Measurements from ENCODE around the gene AIPL1.

AIPL1 gene

GRCh38 chr17:6475411-6475810 lies 40.5 kb upstream of the AIPL1 start:
- Histone ChIP-seq H3K27me3 (ENCODE audit: control insufficient read depth, insufficient read depth, low read length, poor library complexity, severe bottlenecking) (no peaks in the 10 kb centered on the region), H3K36me3 (ENCODE audit: control insufficient read depth, insufficient read depth, low read length) (no peaks in the 10 kb centered on the region), H3K9me3 (ENCODE audit: control insufficient read depth, low read length) (no peaks in the 10 kb centered on the region), H3K4me1 (ENCODE audit: control insufficient read depth, insufficient read depth, low read length) (peaks cover 36% of the 10 kb centered on the region), H3K27ac (ENCODE audit: insufficient read depth, low read depth, low read length, poor library complexity, severe bottlenecking) (no peak overlapping the region), H3K4me3 (ENCODE audit: insufficient read depth, low read depth, low read length) (no peak overlapping the region)
- 78 to 86% methylated on average over 4 of the region's 4 CpGs for WGBS, 2 experiments

DNA sequence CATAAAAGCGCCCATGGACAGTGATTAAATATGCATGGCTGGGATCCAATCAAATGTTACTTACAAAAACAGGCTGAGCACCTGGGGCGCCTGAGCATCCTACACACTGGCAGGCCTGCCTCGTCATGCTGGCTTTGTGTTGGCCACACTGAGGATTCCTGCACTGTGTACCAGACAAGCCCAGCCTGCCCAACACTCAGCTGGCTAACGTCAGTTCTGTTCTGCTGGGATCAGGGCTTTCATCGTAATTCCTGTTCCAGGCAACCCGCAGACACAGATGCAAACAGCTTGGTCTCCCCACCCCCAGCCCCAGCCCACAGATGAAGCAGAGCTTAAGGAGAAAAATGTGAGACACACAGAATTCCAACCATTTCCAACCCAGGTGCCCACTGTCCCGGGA lies 40.0 kb upstream of the AIPL1 start:
- Histone ChIP-seq H3K36me3 (ENCODE audit: control insufficient read depth, insufficient read depth, low read length) (no peaks in the 10 kb centered on the region), H3K9me3 (ENCODE audit: control insufficient read depth, low read length) (no peaks in the 10 kb centered on the region), H3K27me3 (ENCODE audit: control insufficient read depth, insufficient read depth, low read length, poor library complexity, severe bottlenecking) (no peaks in the 10 kb centered on the region), H3K4me3 (ENCODE audit: insufficient read depth, low read depth, low read length) (no peak overlapping the region), H3K27ac (ENCODE audit: insufficient read depth, low read depth, low read length, poor library complexity, severe bottlenecking) (no peak overlapping the region), H3K4me1 (ENCODE audit: control insufficient read depth, insufficient read depth, low read length) (peaks cover 31% of the 10 kb centered on the region)
- WGBS, 2 experiments: 74 to 76% methylated on average over 7 of the region's 7 CpGs

DNA sequence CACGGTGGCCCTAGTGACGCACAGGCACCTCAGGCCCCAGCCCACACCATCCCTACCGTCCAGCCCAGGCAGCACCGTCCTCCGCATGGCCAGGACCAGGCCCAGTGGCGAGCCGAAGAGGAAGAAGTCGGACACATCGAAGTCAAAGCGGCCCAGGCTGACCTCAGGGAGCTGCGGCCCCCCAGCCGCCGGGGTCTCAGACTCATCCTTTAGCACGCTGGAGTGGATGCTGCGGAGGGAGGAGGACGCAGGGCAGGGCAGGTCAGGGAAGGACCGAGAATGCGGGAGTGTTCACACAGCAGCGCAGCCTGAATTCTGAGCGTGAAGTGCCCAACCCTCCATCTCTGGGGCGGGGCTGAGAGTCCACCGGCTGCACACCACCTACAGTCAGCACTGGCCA lies 39.5 kb upstream of the AIPL1 start:
- Histone ChIP-seq H3K36me3 (ENCODE audit: control insufficient read depth, insufficient read depth, low read length) (no peaks in the 10 kb centered on the region), H3K27ac (ENCODE audit: insufficient read depth, low read depth, low read length, poor library complexity, severe bottlenecking) (no peak overlapping the region), H3K9me3 (ENCODE audit: control insufficient read depth, low read length) (no peaks in the 10 kb centered on the region), H3K4me3 (ENCODE audit: insufficient read depth, low read depth, low read length) (no peak overlapping the region), H3K4me1 (ENCODE audit: control insufficient read depth, insufficient read depth, low read length) (peaks cover 29% of the 10 kb centered on the region), H3K27me3 (ENCODE audit: control insufficient read depth, insufficient read depth, low read length, poor library complexity, severe bottlenecking) (no peaks in the 10 kb centered on the region)
- WGBS, 2 experiments: 91 to 93% methylated on average over 22 of the region's 22 CpGs

DNA sequence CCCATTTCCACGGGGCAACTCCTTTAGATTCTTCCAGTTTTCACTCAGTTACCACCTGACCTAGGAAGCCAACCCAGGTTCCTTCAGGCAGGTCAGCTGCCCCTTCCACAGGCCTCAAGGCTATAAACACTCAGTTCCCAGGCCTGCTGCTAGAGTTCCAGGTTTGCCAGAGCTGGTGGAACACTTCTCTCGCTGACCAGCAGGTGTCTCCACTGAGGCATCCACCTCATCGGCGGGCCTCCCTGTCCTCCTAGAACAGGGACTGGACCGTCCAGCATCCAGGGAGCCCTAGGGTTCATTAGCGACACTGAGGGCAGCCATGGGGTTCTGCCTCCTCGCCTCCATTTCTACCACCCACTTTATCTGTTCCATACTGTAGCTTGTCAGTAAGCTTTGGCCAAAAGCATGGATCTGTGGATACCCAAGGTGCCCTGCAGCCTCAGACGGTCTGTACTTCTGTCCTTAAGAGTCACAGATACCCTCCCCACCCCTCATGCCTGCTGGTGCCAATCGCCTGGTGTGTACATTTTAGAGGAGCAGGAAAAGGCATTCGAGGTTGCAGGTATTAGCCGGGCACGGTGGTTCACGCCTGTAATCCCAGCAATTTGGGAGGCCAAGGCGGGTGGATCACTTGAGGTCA lies 38.3 kb upstream of the AIPL1 start:
- H3K27ac ChIP-seq (ENCODE audit: insufficient read depth, low read depth, low read length, poor library complexity, severe bottlenecking): no peak overlapping the region
- 48 to 51% methylated on average over 14 of the region's 14 CpGs for WGBS, 2 experiments
- peaks cover 25% of the 10 kb centered on the region for H3K4me1 ChIP-seq (ENCODE audit: control insufficient read depth, insufficient read depth, low read length)
- H3K9me3 ChIP-seq (ENCODE audit: control insufficient read depth, low read length): no peaks in the 10 kb centered on the region
- H3K4me3 ChIP-seq (ENCODE audit: insufficient read depth, low read depth, low read length): no peak overlapping the region
- no peaks in the 10 kb centered on the region for H3K27me3 ChIP-seq (ENCODE audit: control insufficient read depth, insufficient read depth, low read length, poor library complexity, severe bottlenecking)
- H3K36me3 ChIP-seq (ENCODE audit: control insufficient read depth, insufficient read depth, low read length): no peaks in the 10 kb centered on the region

DNA sequence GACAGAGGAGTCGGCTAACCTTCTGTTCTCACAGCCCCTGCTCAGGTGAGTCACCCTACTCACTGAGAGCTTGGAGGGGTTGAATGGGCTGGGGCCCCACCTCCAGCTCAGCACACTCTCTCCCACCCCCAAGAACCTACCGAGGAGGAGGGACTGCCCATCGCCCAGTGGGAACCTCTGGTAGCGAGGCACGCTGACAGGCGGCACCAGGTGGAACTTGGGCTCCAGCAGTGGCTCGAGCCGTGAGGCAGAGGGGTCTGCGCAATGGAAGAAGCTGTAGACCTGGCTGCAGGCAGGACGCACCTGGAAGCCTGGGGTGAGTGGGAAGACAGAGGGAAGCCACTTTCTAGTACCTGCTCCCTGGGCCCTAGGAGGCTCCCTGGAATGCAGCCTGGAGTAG lies 37.6 kb upstream of the AIPL1 start:
- WGBS, 2 experiments: 88 to 89% methylated on average over 10 of the region's 10 CpGs
- no peak overlapping the region for H3K27ac ChIP-seq (ENCODE audit: insufficient read depth, low read depth, low read length, poor library complexity, severe bottlenecking)

GRCh38 chr17:6471531-6472465 lies 36.9 kb upstream of the AIPL1 start:
- Histone ChIP-seq H3K27ac (ENCODE audit: insufficient read depth, low read depth, low read length, poor library complexity, severe bottlenecking) (no peak overlapping the region), H3K4me1 (ENCODE audit: control insufficient read depth, insufficient read depth, low read length) (peaks cover 25% of the 10 kb centered on the region), H3K27me3 (ENCODE audit: control insufficient read depth, insufficient read depth, low read length, poor library complexity, severe bottlenecking) (no peaks in the 10 kb centered on the region), H3K9me3 (ENCODE audit: control insufficient read depth, low read length) (no peaks in the 10 kb centered on the region), H3K4me3 (ENCODE audit: insufficient read depth, low read depth, low read length) (no peak overlapping the region), H3K36me3 (ENCODE audit: control insufficient read depth, insufficient read depth, low read length) (no peaks in the 10 kb centered on the region)
- WGBS, 2 experiments: 71 to 76% methylated on average over 19 of the region's 19 CpGs

More for the DNA sequence above, 37.6 kb upstream of the AIPL1 start:
- no peak overlapping the region for H3K4me3 ChIP-seq (ENCODE audit: insufficient read depth, low read depth, low read length)
- H3K9me3 ChIP-seq (ENCODE audit: control insufficient read depth, low read length): no peaks in the 10 kb centered on the region
- peaks cover 25% of the 10 kb centered on the region for H3K4me1 ChIP-seq (ENCODE audit: control insufficient read depth, insufficient read depth, low read length)
- no peaks in the 10 kb centered on the region for H3K27me3 ChIP-seq (ENCODE audit: control insufficient read depth, insufficient read depth, low read length, poor library complexity, severe bottlenecking)
- H3K36me3 ChIP-seq (ENCODE audit: control insufficient read depth, insufficient read depth, low read length): no peaks in the 10 kb centered on the region

DNA sequence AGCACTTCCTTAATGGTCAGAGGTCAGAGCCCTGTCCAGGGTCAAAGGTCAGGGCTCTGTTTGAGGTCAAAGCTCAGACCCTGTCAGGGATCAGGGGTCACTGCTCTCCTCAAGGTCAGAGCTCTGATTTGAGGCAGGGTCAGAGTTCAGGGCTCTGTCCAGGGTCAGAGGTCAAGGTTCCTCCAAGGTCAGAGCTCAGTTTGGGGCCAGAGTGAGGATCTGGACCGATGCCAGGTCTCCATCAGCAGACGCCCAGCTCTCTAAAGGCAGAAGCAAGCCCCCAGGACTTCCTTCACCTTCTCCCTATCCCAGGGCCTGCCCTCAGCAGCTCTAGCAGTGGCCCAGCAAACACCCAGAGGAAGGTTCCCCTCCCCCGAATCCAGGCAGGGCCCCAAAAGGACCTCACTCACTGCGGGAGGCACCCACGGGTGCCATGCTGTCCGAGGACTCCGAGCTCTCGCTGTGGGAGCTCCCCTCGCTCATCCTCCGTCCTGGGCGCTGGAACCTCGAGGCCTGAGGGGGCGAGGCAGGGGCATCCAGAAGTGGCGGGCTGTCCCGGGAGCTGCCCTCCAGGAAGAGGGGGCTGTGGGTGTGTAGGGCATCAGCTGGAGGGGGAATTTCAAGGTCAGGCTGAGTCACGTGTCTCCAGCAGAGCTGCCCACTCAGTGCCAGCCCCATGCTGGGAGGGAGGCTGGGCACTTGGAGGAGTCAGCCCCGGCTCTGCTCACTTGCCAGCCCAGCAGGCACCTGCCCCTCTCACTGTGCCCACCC lies 36.0 kb upstream of the AIPL1 start:
- no peaks in the 10 kb centered on the region for H3K36me3 ChIP-seq (ENCODE audit: control insufficient read depth, insufficient read depth, low read length)
- peaks cover 25% of the 10 kb centered on the region for H3K4me1 ChIP-seq (ENCODE audit: control insufficient read depth, insufficient read depth, low read length)
- no peak overlapping the region for H3K27ac ChIP-seq (ENCODE audit: insufficient read depth, low read depth, low read length, poor library complexity, severe bottlenecking)
- H3K4me3 ChIP-seq (ENCODE audit: insufficient read depth, low read depth, low read length): no peak overlapping the region
- 88 to 91% methylated on average over 17 of the region's 17 CpGs for WGBS, 2 experiments
- no peaks in the 10 kb centered on the region for H3K27me3 ChIP-seq (ENCODE audit: control insufficient read depth, insufficient read depth, low read length, poor library complexity, severe bottlenecking)
- no peaks in the 10 kb centered on the region for H3K9me3 ChIP-seq (ENCODE audit: control insufficient read depth, low read length)

DNA sequence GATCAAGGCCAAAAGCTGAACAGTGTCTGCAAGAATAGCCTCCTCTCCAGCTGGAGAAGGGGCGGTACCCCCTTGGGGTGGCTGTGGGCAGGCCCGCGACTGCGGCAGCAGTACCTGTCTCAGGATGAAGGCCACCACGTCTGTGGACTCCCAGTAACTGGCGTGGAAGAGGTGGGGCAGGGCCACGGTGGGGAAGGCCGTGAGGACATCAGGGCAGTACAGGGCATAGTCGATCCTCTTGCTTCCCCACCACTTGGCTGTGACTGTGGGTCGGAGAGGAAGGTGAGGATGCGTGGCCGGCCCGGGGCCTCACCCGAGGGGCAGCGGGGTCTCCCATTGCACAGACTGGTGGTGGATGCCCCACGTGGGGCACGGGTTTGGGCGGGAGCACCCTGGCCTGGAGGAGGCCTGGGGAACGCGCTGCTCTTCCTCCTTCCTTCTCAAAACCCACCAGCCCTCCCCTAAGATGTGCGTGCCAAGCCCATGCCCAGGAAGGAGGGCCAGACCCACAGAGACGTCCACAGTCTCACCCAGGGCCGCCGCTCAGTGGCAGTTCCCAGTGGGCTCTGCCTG lies 35.3 kb upstream of the AIPL1 start:
- no peaks in the 10 kb centered on the region for H3K9me3 ChIP-seq (ENCODE audit: control insufficient read depth, low read length)
- 95 to 96% methylated on average over 24 of the region's 24 CpGs for WGBS, 2 experiments
- no peak overlapping the region for H3K4me3 ChIP-seq (ENCODE audit: insufficient read depth, low read depth, low read length)
- H3K36me3 ChIP-seq (ENCODE audit: control insufficient read depth, insufficient read depth, low read length): no peaks in the 10 kb centered on the region
- peaks cover 23% of the 10 kb centered on the region for H3K4me1 ChIP-seq (ENCODE audit: control insufficient read depth, insufficient read depth, low read length)
- no peak overlapping the region for H3K27ac ChIP-seq (ENCODE audit: insufficient read depth, low read depth, low read length, poor library complexity, severe bottlenecking)
- H3K27me3 ChIP-seq (ENCODE audit: control insufficient read depth, insufficient read depth, low read length, poor library complexity, severe bottlenecking): no peaks in the 10 kb centered on the region

DNA sequence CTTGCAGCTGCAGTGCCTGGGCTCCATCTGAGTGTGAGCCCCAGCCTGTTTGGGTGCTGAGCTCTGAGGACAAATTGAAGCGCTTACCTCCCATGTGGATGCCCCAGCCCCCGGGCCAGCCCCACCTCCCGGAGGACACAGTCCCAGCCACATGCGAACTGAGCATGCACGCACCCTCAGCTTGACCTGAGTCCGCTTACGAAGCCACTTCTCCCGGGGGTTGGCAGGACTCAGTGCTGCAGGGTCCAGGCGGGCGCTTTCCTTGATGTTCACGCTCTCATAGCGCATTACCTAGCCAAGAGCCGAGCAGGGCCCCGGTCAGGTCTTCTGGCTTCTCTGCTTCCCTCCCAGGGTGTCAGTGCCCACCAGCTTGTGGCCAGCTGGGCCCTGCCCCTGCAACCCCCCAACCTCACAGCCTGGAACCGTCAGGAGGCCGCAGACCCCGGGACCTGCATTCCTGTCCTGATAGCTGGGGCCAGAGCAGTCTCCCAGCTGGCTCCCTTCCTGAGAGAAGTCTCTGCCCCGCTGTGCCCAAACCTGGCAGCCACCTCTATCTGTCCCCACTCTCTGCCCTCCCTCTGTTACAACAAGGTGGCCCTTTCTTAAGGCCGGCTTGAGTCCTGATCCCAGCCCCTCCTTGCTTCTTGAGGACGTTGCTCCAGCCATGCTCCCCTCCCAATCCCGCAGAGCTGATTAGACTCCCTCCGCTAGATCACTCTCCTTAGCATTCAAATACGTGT lies 33.3 kb upstream of the AIPL1 start:
- Histone ChIP-seq H3K36me3 (ENCODE audit: control insufficient read depth, insufficient read depth, low read length) (no peaks in the 10 kb centered on the region), H3K27me3 (ENCODE audit: control insufficient read depth, insufficient read depth, low read length, poor library complexity, severe bottlenecking) (no peaks in the 10 kb centered on the region), H3K27ac (ENCODE audit: insufficient read depth, low read depth, low read length, poor library complexity, severe bottlenecking) (no peak overlapping the region), H3K9me3 (ENCODE audit: control insufficient read depth, low read length) (no peaks in the 10 kb centered on the region), H3K4me3 (ENCODE audit: insufficient read depth, low read depth, low read length) (no peak overlapping the region), H3K4me1 (ENCODE audit: control insufficient read depth, insufficient read depth, low read length) (peaks cover 13% of the 10 kb centered on the region)
- WGBS, 2 experiments: 88 to 90% methylated on average over 23 of the region's 23 CpGs

All from ectodermal cell (in vitro differentiated cells).